IPS DF 4.7 (cell line): ENCODE data around the gene FXYD5.

ENCODE experiments used
- DNase-seq: peaks from one replicate; pipeline ENCODE4 v3.0.0-alpha.2; 2013; ENCODE audit warnings: low spot score; ENCODE audit errors: extremely low read depth

Gene FXYD5

DNA sequence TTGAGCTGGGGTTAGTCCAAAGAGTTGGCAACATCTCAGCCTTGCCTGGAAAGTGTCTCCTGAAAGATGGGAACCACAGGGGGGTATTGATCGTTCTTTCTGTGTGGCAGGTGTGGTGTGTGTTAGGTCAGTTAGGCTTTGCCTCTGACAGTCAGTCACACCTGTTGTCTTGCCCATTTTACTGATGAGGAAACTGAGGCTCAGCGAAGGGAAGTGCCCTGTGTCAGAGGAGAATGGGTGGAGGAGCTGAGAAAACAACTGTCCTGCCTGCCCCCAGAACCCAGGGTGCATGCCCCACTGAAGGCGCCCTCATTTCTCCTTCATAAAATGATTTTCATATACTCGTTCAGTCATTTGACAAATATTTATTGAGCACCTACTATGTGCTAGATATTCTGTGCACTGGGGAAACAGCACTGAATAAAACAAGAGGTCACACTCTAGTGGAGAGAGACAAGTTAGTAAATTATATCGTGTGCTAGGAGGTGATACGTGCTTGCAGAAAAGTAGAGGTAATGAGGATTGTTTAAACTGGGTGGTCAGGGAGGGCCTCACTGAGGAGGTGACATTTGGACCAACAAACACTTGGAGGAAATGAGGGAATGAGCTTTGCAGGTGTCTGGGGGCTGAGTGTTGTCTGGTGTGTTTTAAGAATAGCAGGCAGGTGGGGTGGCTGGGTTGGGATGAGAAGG, 1.6 kb downstream of the FXYD5 start:
- no peak for DNase-seq

DNA sequence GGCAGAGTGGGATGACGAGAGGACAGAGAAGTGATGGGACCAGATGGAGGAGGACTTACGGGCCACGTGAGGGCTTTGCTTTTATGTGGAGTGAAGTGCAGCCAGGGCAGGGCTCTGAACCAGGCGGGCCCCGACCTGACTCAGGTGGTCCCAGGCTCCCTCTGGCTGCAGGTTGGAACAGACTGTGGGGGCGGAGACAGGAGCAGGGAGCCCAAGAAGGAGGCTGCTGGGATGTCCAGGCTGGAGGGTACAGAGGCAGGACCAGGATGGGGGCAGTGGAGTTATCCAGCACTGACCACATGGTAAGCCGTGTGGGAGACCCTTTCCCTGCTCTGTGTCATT, 2.1 kb downstream of the FXYD5 start:
- no peak for DNase-seq

DNA sequence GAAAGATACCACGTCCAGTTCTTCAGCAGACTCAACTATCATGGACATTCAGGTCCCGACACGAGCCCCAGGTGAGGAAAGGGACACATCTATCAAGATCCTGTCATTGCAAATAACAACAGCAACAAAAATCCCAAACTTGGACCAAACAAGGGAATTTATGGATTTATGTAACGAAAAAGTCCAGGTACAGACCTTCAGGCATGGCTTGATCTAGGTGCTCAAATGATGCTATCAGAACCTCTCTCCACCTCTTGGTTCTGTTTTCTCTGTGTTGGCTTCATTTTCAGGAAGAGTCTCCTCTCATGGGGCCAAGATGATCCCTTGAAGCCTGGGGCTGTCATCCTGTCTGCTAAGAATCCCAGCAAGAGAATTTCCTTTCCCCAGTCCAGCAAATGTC, 2.9 kb downstream of the FXYD5 start:
- no peak for DNase-seq

DNA sequence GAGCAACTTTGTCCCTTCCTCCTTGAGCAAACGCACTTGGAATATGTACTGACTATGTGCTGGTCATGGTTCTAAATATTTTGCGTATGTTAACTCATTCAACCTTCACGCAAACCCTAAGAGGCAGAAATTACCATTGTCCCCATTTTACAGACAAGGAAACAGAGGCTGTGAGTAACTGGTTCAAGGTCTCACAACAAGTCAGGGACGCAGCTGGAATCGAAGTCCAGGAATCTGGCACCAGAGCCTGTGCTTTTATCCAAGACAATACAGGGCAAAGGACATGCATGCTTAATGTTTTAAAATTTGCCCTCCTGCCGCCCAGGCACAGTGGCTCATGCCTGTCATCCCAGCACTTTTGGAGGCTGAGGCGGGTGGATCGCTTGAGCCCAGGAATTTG, 5.1 kb downstream of the FXYD5 start:
- DNase-seq: no peak

DNA sequence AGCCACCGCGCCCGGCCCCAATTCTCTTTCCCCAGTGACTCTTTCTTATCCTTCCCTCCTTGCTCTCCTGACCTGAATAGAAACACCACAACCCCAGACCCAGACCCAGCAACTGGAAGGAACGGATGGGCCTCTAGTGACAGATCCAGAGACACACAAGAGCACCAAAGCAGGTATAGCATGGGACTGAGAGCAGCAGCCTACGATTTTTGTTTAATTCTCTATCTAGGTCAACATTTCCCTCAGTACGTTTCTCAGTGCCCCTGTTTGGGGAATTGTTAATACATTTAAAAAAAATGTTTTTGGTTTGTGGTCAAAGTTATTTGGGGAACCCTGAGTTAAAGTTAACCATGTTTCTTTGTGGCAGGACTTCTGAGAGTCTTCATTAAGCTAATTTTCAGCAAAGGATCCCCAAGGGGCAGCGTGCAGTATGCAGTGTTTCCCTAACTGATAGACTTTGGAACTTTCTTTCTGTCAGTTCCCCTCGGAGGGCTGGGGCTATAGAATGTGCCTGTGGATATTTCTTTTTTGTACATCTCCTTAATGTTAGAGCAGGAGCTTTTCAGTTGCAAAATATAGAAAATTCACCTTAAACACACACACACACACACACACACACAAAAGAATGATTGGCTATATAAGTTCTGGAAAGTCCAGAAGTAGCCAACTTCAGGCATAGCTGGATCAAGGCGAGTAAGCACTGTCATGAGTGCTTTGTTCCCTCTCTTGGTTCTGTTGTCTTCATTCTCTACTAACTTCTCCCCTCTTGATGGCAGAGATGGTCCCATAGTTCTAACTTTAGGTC, 6.3 kb downstream of the FXYD5 start:
- DNase-seq: no peak

DNA sequence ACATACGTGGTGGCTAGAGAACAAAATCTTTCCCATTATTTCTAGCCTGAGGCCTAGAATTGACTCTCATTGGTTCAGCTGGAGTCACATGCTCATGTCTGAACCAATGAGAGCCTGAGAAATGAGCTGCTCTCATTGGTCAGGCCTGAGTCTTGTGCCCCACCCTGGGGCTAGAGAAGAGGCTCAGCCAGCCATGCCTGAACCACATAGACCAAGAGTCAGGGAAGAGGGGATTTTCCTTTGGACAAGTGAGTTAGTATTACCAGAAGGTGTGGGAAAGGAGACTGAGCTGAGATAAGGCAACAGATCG, 6.9 kb downstream of the FXYD5 start:
- DNase-seq: no peak

DNA sequence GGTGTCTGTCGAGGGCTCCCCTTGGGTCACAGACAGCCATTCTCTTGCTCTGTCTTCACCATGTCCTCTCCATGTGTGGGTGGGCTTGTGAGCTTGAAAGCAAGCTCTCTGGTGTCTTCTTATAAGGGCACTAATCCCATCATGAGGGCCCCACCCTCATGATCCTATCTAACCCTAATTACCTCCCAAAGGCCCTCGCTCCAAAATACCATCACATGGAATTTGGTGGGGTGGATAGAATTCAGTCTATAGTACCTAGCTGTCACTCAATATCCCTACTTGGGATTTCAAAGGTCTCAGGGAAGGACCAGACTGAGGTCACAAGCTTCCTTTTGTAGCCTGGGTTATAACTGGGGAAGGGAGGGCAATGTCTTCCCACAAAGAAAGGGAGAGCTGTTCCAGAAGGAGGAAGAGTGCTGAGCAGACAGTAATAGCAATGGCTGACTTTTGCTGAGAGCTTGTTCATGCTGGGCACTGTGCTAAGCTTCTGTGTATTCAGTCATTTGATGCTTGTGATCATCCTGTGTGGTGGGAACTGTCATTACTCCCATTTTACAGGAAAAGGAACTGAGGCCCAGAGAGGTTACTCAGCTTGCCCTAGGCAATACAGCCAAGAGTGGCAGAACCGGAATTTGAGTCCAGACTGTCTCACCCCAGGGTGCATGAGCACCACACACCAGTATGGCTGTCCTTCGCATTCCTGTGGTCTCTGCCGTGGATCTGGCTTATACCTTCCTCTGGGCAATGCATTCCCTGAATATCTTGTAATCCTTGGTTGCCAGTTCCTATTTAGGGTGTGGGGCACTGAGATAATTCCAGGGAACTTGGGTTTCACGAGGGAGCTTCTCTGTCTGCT, 8.2 kb downstream of the FXYD5 start:
- DNase-seq: no peak

DNA sequence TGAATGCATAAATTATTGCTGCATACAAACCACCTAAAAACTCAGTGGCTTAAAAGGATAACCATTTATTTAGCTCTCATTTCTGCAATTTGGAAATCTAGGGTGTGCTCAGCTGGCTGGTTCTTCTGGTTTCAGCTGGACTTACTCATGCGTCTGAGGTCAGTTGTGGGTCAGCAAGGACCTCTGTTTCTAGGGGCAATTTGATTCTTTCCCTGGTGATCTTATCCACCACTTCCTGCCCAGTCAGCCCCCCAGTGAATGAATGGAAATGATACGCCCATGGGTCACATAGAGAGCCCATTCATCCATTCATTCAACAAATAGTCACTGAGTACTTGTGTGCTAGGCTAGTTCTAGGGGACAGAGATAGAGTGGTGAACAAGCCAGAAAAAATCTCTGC, 9.9 kb downstream of the FXYD5 start:
- DNase-seq: no peak

DNA sequence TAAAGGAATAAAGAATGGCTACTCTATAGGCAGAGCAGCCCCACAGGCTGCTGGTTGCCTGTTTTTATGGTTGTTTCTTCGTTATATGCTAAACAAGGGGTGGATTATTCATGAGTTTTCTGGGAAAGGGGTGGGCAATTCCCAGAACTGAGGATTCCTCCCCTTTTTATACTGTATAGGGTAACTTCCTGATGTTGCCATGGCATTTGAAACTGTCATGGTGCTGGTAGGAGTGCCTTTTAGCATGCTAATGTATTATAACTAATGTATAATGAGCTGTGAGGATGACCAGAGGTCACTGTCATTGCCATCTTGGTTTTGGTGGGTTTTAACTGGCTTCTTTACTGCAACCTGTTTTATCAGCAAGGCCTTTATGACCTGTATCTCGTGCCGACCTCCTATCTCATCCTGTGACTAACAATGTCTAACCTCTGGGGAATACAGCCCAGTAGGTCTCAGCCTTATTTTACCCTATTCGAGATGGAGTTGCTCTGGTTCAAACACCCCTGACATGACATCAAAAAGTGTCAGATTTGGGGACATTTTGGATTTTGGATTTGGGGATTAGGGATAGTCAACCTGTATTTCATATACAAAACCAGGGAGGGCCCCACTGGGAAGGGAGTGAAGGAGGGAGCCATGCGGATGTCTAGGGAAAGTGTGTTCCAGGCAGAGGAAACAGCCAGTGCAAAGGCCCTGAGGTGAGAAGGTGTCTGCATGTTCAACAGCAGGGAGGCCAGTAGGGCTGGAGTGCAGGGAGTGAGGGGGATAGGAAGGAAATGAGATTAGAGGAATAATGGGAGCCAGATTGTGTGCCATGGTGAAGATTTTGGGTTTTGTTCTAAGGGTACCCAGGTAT, 10.9 kb downstream of the FXYD5 start:
- DNase-seq: no peak

DNA sequence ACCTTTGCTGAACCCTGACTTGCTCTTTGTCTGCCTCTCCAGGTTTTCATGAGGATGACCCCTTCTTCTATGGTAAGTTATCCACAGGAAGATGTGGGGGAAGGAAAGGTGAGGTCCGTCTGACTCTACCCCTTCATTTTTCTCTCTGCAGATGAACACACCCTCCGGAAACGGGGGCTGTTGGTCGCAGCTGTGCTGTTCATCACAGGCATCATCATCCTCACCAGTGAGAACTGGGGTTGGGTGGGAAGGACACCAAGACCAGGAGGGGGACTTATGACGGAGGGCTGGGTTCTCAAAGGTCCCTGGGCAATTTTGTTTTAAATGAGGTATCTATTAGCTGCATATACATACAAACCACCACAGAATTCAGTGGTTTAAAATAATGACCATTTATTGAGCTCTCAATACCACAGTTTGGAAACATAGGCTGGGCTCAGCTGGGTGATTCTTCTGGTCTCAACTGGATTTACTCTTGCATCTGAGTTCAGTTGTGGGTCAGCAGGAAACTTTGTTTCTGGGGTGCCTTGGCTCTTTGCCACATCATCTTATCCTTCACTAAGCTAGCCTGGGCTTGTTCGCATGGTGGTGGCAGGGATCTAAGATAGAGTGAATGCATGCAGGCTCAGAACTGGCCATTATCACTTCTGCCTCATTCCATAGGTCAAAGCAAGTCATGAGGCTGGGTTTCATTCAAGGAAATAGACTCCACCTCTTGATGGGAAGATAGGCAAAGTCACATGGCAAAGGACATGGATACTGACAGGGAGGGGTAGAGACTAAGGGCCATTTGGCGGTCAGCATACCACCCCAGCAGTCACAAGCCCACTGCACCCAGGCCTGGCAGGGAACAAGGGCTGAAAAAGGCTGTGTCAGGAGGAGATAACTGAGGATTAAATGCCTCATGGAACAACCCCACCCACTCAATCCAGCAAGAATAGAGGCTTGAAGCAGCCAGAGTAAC, 11.8 kb downstream of the FXYD5 start:
- no peak for DNase-seq

DNA sequence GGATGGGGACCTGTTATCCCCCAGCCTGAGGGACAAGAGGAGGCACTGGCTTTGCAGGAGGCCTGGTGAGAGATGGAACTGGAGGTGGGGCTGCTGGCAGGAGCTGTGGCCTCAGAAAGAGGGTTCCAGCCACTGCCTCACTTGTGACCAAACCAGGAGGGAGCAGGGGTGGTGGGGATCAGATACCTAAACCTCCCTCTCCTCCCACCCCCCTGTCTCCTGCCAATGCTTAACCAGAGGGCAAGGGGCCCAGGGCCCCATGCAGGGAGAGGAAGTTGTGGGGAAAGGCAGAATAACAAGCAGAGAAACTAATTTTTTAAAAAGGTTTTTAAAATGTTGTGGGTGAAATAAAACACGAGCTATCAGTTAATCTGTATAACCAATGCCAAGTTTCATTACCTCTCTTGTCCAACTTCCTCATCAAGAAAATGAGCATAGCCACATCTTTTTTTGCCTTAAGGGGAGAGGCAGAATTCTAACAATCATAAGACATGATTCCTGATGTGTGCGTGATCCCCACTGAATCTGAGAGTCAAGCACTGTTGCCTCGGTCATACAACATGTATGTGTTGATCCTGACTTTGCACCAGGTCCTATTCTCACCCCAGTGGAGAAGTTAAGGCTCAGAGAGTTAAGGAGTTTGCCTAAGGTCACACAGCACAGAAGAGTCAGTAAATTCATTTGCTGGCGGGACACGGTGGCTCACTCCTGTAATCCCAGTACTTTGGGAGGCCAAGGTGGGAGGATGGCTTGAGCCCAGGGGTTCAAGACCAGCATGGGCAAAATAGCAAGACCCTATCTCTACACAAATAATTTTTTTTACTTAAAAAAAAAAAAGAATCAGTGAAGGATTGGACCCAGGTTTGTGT, 12.9 kb downstream of the FXYD5 start:
- DNase-seq: no peak

DNA sequence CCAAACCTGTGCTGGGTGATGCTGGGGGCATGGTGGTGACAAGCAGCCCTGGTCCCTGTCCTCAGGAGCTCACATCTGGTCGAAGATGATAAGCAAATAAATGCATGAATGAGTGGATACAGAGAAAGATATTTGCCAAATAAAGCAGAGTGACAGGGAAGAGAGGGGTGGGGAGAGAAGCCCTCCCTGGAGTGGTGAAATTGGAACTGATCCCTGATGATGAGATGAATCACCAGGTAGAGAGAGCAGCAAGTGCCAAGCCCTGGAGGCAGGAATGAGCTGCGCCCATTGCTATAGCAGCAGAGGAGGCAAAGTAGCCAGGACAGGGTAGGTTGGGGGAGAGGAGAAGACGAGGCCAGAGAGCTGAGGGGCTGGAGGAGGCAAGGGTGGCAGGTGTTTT, 13.7 kb downstream of the FXYD5 start:
- no peak for DNase-seq

DNA sequence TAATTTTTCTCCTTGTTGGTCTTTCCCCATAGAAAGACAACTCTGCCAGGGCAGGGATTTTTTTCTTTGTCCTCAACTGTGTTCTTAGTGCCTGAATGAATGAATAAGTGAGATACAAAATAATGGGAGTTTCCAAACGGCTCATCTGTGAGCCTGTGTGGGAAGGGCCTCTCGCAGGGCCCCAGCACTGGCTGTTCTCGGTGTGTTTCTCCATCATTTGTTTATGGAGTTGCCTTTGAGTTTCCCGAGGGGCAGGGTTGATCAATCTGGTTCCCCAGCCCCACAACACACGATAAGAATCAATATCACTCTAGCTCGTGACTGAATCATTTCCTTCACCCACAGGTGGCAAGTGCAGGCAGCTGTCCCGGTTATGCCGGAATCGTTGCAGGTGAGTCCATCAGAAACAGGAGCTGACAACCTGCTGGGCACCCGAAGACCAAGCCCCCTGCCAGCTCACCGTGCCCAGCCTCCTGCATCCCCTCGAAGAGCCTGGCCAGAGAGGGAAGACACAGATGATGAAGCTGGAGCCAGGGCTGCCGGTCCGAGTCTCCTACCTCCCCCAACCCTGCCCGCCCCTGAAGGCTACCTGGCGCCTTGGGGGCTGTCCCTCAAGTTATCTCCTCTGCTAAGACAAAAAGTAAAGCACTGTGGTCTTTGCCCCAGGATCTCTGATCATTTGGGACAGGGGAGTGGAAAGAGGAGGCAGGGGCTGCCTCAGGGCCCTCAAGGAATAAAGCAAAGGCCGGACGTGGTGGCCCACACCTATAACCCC, 14.9 kb downstream of the FXYD5 start:
- no peak for DNase-seq

DNA sequence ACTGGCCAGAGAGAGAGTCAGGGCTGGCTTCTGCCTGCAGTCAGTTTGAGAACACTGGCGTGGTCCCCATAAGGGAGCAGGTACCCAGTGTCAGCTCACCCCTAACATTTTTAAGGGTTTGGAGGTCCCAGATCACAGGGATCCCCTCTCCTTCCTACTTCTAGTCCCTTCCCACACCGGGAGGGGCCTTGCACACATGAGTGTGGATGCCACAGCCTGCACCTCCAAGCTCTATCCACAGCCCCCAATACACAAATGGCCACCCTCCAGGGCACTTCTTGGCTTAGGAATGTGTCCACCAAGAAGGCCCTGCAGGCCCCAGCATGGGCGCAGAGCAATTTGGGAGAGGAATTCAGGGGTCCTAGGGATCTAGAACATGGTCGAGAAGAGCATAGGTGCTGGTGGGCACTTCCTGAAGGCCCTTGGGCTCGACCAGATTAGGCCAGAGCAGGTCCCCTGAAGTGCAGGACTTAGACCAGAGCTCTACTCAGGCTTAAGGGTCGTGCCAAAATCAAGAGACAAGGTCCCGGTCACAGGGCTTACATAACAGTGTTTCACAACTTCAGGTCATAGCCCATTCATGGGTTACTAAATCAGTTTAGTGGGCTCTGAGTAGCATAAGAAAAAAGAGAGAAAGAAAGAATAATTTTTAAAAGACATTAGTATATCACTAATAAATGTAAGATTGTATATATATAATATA, 16.0 kb downstream of the FXYD5 start:
- no peak for DNase-seq

DNA sequence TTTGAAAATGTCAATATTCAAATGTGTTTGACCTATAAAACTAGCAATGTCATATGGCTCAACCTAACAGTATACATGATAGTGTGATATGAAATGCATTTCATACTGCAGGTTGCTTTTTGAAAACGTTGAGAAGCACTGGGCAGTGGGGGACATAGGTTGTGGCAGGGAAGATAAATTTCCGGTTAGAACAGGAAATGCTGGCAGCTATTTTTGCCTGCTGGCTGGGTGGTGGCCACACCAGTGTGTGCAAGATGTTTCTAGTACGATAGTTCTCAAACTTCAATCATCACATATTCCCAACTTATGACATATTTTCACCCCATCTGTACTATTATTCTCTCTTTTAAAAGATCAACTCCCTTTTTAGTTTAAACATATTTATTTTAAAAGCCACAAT, 17.2 kb downstream of the FXYD5 start:
- DNase-seq: no peak

DNA sequence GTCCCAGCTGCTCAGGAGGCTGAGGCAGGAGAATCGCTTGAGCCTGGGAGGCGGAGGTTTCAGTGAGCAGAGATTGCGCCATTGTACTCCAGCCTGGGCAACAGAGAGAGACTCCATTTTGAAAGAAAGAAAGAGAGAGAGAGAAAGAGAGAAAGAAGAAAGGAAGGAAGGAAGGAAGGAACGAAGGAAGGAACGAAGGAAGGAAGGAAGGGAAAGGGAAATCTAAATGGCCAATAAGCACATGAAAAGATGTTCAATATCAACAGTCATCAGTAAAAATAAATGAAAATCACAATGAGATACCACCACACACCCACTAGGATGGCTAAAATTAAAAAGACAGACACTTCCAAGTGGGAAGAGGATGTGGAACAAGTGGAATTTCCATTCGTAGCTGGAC, 19.7 kb downstream of the FXYD5 start:
- no peak for DNase-seq

DNA sequence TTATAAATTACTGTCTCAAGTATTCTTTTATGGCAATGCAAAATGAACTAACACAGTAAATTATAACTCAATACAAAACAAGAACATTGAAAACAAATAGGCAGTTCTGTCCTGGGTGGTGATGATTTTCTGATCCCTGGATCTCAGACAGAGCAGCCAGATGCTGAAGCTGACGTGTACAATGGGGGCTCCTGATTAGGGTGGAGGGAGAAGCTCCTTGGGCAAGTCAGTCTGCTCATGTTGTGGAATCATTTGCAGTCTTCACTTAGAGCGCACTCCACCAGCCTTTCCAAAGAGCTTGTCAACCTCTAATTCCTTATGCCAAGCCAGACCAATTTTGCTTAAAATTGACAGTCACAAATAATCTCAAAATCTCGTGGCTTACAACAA, 21.6 kb downstream of the FXYD5 start:
- no peak for DNase-seq
